SHP77 treated with DMSO at 0.1 percent for 48 hours (cell line): Measurements from ENCODE around the gene RABGAP1L.
"Not testable (repeated sequence)": the region's sequence is repeated elsewhere in the genome, so short reads cannot be mapped to it uniquely, and the experiment has no call there.

ENCODE experiments used
- DNase-seq: peaks from one replicate; lab custom pipeline; 2025; lab: John Stamatoyannopoulos, UW

RABGAP1L gene

GRCh38 chr1:175042650-175043049, 883.3 kb downstream of the RABGAP1L start:
- DNase-seq, result no peak

DNA sequence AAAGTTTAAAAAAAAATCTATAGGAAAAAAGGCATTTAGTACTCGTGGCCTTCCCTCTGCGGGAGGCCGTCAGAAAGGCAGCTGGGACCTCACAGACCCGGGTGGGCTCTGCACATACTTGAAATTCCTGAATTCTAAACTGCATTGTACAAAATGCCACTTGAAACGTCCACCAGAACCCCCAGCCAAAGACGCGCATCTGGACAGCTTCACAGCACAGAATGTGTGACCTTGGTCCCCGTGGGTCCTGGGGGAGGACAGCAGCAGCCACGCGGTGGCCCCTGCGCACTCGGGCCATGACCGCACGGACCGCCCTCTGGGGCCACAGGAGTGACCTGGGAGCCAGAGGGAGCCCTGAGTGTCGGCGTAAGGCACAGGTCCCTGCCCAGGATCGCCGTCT, 884.5 kb downstream of the RABGAP1L start:
- DNase-seq, result no peak

DNA sequence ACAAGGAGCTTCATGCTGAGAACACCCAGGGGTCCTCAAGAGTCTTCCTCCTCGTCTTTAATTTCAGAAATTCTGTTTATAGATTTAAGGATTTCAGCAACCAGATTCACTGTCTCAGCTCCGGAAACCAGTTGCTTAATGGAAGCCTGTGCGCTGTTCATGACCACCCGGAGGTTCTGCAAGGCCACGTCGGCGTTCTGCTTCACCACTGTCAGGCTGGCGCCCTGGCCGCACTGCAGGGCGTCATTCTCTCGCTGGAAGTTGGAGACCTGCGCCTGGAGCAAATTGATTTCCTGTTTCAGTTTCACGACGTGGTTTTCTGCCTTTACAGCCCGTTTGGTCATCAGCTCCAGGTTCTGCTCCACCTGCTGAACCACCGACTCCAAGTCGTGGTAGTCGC, 885.3 kb downstream of the RABGAP1L start:
- DNase-seq, result not testable (repeated sequence)
